Left renal pelvis (tissue), 4 donors: ENCODE data around the gene SUN5. TPM values are rescaled to one million over a fixed set of nuclear protein-coding genes. Genes with fewer than 3 reads are reported as not detected.
A peak's percentile ranks its signal among the peaks of the same experiment; 100 is the strongest.

ENCODE experiments used
- DNase-seq, 4 donors: peaks; one replicate each; pipeline ENCODE4 v3.0.0-alpha.2; 2013; ENCODE audit warnings: low read depth in 4 of 4, low spot score in 3 of 4
- polyA plus RNA-seq, 4 donors: library from polyadenylated mRNA; unstranded; fragments of 120-200 nt; gene quantifications; one replicate each; pipeline ENCODE4 v1.2.1, GENCODE V29; 2013; ENCODE audit not compliant: insufficient read length in 4 of 4

The SUN5 gene
- polyA plus RNA-seq, 4 donors: not detected

- no peak for DNase-seq
Measured at GRCh38 chr20:33015700-33016580, 11.7 kb upstream of the SUN5 start.

GRCh38 chr20:33015114-33015484, 10.9 kb upstream of the SUN5 start:
- no peak for DNase-seq

GRCh38 chr20:33014336-33015113, 10.3 kb upstream of the SUN5 start:
- DNase-seq: no peak

- DNase-seq: no peak
Measured at GRCh38 chr20:33013701-33014326, 9.6 kb upstream of the SUN5 start.

GRCh38 chr20:33012327-33013189, 8.3 kb upstream of the SUN5 start:
- DNase-seq: no peak

- DNase-seq: no peak
Measured at GRCh38 chr20:33010674-33011449, 6.6 kb upstream of the SUN5 start.

GRCh38 chr20:33010133-33010504, 5.9 kb upstream of the SUN5 start:
- DNase-seq: no peak

GRCh38 chr20:33009214-33010132, 5.2 kb upstream of the SUN5 start:
- peak in 1 of 4 donors; percentile 25 for DNase-seq

- DNase-seq: no peak
Measured at GRCh38 chr20:33008336-33009213, 4.3 kb upstream of the SUN5 start.

GRCh38 chr20:33007376-33008335, 3.4 kb upstream of the SUN5 start, which contains the start of gene BPIFB2:
Gene BPIFB2, plus strand, starts transcription at chr20:33007704. Its CDS starts 871 bp downstream, at chr20:33008575.
- DNase-seq: no peak

GRCh38 chr20:33006776-33007375, 2.6 kb upstream of the SUN5 start:
- no peak for DNase-seq

- DNase-seq: no peak
Measured at GRCh38 chr20:33005908-33006775, 1.9 kb upstream of the SUN5 start.

GRCh38 chr20:33005132-33005566, 916 bp upstream of the SUN5 start:
- no peak for DNase-seq

- DNase-seq: no peak
Measured at GRCh38 chr20:33002087-33002808, 2.0 kb downstream of the SUN5 start.
